SU-DHL-6 (cell line): Measurements from ENCODE around the gene IGF2R.

ENCODE experiments used
- H2AFZ ChIP-seq: fragments of 200-600 bp; sonication (generic); 2 replicates; pipeline ENCODE4 v1.6.1; 2014; ENCODE audit warnings: low read depth, mild to moderate bottlenecking, moderate library complexity, mixed read lengths, antibody characterized with exemption, low read length; ENCODE audit not compliant: severe bottlenecking
- H3F3A ChIP-seq: fragments of 200-600 bp; shearing (Covaris generic); 2 replicates; pipeline ENCODE4 v1.6.0; 2016; ENCODE audit warnings: antibody characterized with exemption, mild to moderate bottlenecking; ENCODE audit not compliant: insufficient read depth
- H3K27ac ChIP-seq: fragments of 200-600 bp; sonication (generic); 2 replicates; pipeline ENCODE4 v1.5.1; 2016; ENCODE audit warnings: low read depth, mild to moderate bottlenecking, low read length, moderate library complexity, mixed read lengths
- H3K27me3 ChIP-seq: fragments of 200-600 bp; sonication (generic), shearing (Covaris generic); 2 replicates; pipeline ENCODE4 v1.6.0; 2014; ENCODE audit warnings: mild to moderate bottlenecking, low read length
- H3K36me3 ChIP-seq: fragments of 200-600 bp; sonication (generic); 2 replicates; pipeline ENCODE4 v1.6.1; 2014; ENCODE audit warnings: mild to moderate bottlenecking, low read length, mixed read lengths
- H3K4me2 ChIP-seq: fragments of 300-600, 200-600 bp; shearing (Covaris generic), sonication (generic); 2 replicates; pipeline ENCODE4 v1.6.0; 2014; ENCODE audit warnings: low read length, low read depth, mild to moderate bottlenecking; ENCODE audit not compliant: poor library complexity, severe bottlenecking
- H3K4me3 ChIP-seq: fragments of 200-600 bp; sonication (generic); 2 replicates; pipeline ENCODE4 v1.5.1; 2014; ENCODE audit warnings: antibody characterized with exemption, low read length, mild to moderate bottlenecking, mixed read lengths; ENCODE audit not compliant: insufficient read depth, poor library complexity, severe bottlenecking
- H3K79me2 ChIP-seq: fragments of 200-600 bp; sonication (generic); 2 replicates; pipeline ENCODE4 v1.6.1; 2014; ENCODE audit warnings: mild to moderate bottlenecking, low read length, moderate library complexity; ENCODE audit not compliant: insufficient read depth
- H3K9ac ChIP-seq: fragments of 200-600 bp; sonication (generic); 2 replicates; pipeline ENCODE4 v1.7.0; 2014; ENCODE audit warnings: mild to moderate bottlenecking, low read length
- H3K9me2 ChIP-seq: fragments of 200-600 bp; sonication (generic); replicated peaks from 2 replicates; pipeline ENCODE4 v1.6.1; 2014; ENCODE audit warnings: low read length; ENCODE audit not compliant: insufficient read depth
- H3K9me3 ChIP-seq: fragments of 200-600 bp; sonication (generic); 2 replicates; pipeline ENCODE4 v1.6.1; 2014; ENCODE audit warnings: low read length, mixed read lengths; ENCODE audit not compliant: insufficient read depth
- H4K20me1 ChIP-seq: fragments of 200-600 bp; sonication (generic); 2 replicates; pipeline ENCODE4 v1.6.1; 2014; ENCODE audit warnings: low read depth, mild to moderate bottlenecking, antibody characterized with exemption, low read length, moderate library complexity, mixed read lengths
- CTCF ChIP-seq: fragments of 200-600 bp; sonication (generic); IDR thresholded peaks from one replicate; pipeline ENCODE4 v1.5.1; 2017; ENCODE audit warnings: antibody characterized with exemption, mild to moderate bottlenecking, low read length, moderate library complexity; ENCODE audit not compliant: insufficient read depth, poor library complexity, severe bottlenecking
- EZH2phosphoT487 ChIP-seq: fragments of 200-600 bp; sonication (generic), shearing (Covaris generic); conservative IDR thresholded peaks from 2 replicates; pipeline ENCODE4 v1.6.1; 2018; ENCODE audit warnings: mild to moderate bottlenecking, antibody characterized with exemption, low read length, moderate library complexity, mixed read lengths

Gene IGF2R

GRCh38 chr6:160022101-160022500 is 53.2 kb downstream of the IGF2R start:
- Histone ChIP-seq H3K4me3 (no peak overlapping the region), H2AFZ (no peak overlapping the region), H3K27me3 (no peaks in the 10 kb centered on the region), H3K9ac (no peak overlapping the region), H3K9me2 (no peaks in the 10 kb centered on the region), H4K20me1 (no peaks in the 10 kb centered on the region), H3K27ac (no peak overlapping the region), H3K36me3 (no peaks in the 10 kb centered on the region; the same call in 1 of the 2 replicates), H3F3A (no peaks in the 10 kb centered on the region), H3K4me2 (no peak overlapping the region), H3K9me3 (no peaks in the 10 kb centered on the region), H3K79me2 (no peaks in the 10 kb centered on the region)
- TF ChIP-seq EZH2phosphoT487 (no peak), CTCF (no peak)

- no peaks in the 10 kb centered on the region for H3K79me2 ChIP-seq
- no peaks in the 10 kb centered on the region for H3K27me3 ChIP-seq
- H3K9me2 ChIP-seq: no peaks in the 10 kb centered on the region
- no peaks in the 10 kb centered on the region for H3K36me3 ChIP-seq
- no peaks in the 10 kb centered on the region for H3K9me3 ChIP-seq
- no peak overlapping the region for H3K4me3 ChIP-seq
- no peak overlapping the region for H2AFZ ChIP-seq
- no peak overlapping the region for H3K4me2 ChIP-seq
- TF ChIP-seq EZH2phosphoT487 (no peak), CTCF (no peak)
- no peaks in the 10 kb centered on the region for H4K20me1 ChIP-seq
- no peaks in the 10 kb centered on the region for H3F3A ChIP-seq
- no peak overlapping the region for H3K9ac ChIP-seq
- no peak overlapping the region for H3K27ac ChIP-seq
Observed at GRCh38 chr6:160022793-160023192, 53.9 kb downstream of the IGF2R start.

GRCh38 chr6:160024152-160024551 is 55.3 kb downstream of the IGF2R start:
- no peak overlapping the region for H3K4me3 ChIP-seq
- no peaks in the 10 kb centered on the region for H3K9me2 ChIP-seq
- H3F3A ChIP-seq: no peaks in the 10 kb centered on the region
- TF ChIP-seq CTCF (no peak), EZH2phosphoT487 (no peak)
- H3K36me3 ChIP-seq: no peaks in the 10 kb centered on the region
- no peak overlapping the region for H2AFZ ChIP-seq
- H3K4me2 ChIP-seq: no peak overlapping the region
- no peaks in the 10 kb centered on the region for H3K9me3 ChIP-seq
- H3K27me3 ChIP-seq: no peaks in the 10 kb centered on the region
- H4K20me1 ChIP-seq: no peaks in the 10 kb centered on the region
- H3K79me2 ChIP-seq: no peaks in the 10 kb centered on the region
- no peak overlapping the region for H3K27ac ChIP-seq
- H3K9ac ChIP-seq: no peak overlapping the region

- H3K27me3 ChIP-seq: no peaks in the 10 kb centered on the region
- no peaks in the 10 kb centered on the region for H3K9me2 ChIP-seq
- H4K20me1 ChIP-seq: no peaks in the 10 kb centered on the region
- H3K9ac ChIP-seq: no peak overlapping the region
- no peak overlapping the region for H3K27ac ChIP-seq
- H3K4me3 ChIP-seq: no peak overlapping the region
- no peak overlapping the region for H3K4me2 ChIP-seq
- no peak overlapping the region for H2AFZ ChIP-seq
- H3K36me3 ChIP-seq: no peaks in the 10 kb centered on the region
- TF ChIP-seq CTCF (no peak), EZH2phosphoT487 (no peak)
- no peaks in the 10 kb centered on the region for H3K79me2 ChIP-seq
- no peaks in the 10 kb centered on the region for H3F3A ChIP-seq
- H3K9me3 ChIP-seq: no peaks in the 10 kb centered on the region
Observed at GRCh38 chr6:160027076-160027475, 58.2 kb downstream of the IGF2R start.
